Neuronal stem cell (in vitro differentiated cells): Measurements from ENCODE around the gene FAM32A.
A peak's percentile ranks its signal among the peaks of the same experiment; 100 is the strongest.

Source experiments
- DNase-seq: peaks from one replicate; pipeline ENCODE4 v3.0.0-alpha.2; 2013; ENCODE audit warnings: low spot score
- H2AFZ ChIP-seq: one replicate; pipeline ENCODE4 v1.6.1; 2013; ENCODE audit warnings: mild to moderate bottlenecking, low read length, inconsistent platforms
- H2AK5ac ChIP-seq: 2 replicates; pipeline ENCODE4 v1.6.1; 2013; ENCODE audit warnings: low read depth, mild to moderate bottlenecking, inconsistent platforms, low read length, moderate library complexity, mixed read lengths
- H2BK120ac ChIP-seq: 2 replicates; pipeline ENCODE4 v1.6.1; 2013; ENCODE audit warnings: low read depth, mild to moderate bottlenecking, inconsistent platforms, low read length, moderate library complexity, mixed read lengths
- H2BK12ac ChIP-seq: one replicate; pipeline ENCODE4 v1.6.1; 2013; ENCODE audit warnings: low read length, inconsistent platforms
- H2BK15ac ChIP-seq: 2 replicates; pipeline ENCODE4 v1.6.1; 2013; ENCODE audit warnings: mild to moderate bottlenecking, low read length, inconsistent platforms, mixed read lengths
- H2BK5ac ChIP-seq: one replicate; pipeline ENCODE4 v1.6.1; 2013; ENCODE audit warnings: inconsistent platforms, mild to moderate bottlenecking, low read length, moderate library complexity
- H3K14ac ChIP-seq: one replicate; pipeline ENCODE4 v1.6.1; 2013; ENCODE audit warnings: low read length, inconsistent platforms
- H3K18ac ChIP-seq: 2 replicates; pipeline ENCODE4 v1.6.1; 2013; ENCODE audit warnings: low read length, inconsistent platforms
- H3K23ac ChIP-seq: 2 replicates; pipeline ENCODE4 v1.6.1; 2013; ENCODE audit warnings: low read depth, mild to moderate bottlenecking, mixed read lengths, low read length, inconsistent platforms; ENCODE audit not compliant: poor library complexity
- H3K27ac ChIP-seq: replicated peaks from 3 replicates; pipeline ENCODE4 v1.5.1; 2013; ENCODE audit warnings: low read length, inconsistent platforms
- H3K27me3 ChIP-seq, 3 experiments: 2 replicates each; pipeline ENCODE4 v1.6.1; 2013; ENCODE audit warnings: low read length in 3 of 3, mild to moderate bottlenecking in 2 of 3, inconsistent platforms in 1 of 3, low read depth in 1 of 3, mixed read lengths in 1 of 3, moderate library complexity in 1 of 3; ENCODE audit not compliant: control insufficient read depth in 3 of 3, insufficient read depth in 3 of 3
- H3K36me3 ChIP-seq, 2 donors: replicated peaks in 1 of 2; 2 replicates each; pipeline ENCODE4 v1.6.1; 2013; ENCODE audit warnings: low read length in 2 of 2; ENCODE audit not compliant: control insufficient read depth in 2 of 2, insufficient read depth in 2 of 2
- H3K4ac ChIP-seq: 2 replicates; pipeline ENCODE4 v1.6.1; 2013; ENCODE audit warnings: inconsistent platforms, mild to moderate bottlenecking, low read length, moderate library complexity
- H3K4me1 ChIP-seq, 2 donors: 1 replicate in 1 of 2; 2 replicates in 1 of 2; pipeline ENCODE4 v1.6.1; 2013; ENCODE audit warnings: low read length in 2 of 2, low read depth in 1 of 2; ENCODE audit not compliant: control insufficient read depth in 2 of 2, insufficient read depth in 1 of 2
- H3K4me2 ChIP-seq: one replicate; pipeline ENCODE4 v1.6.1; 2013; ENCODE audit warnings: mild to moderate bottlenecking, low read length, inconsistent platforms; ENCODE audit not compliant: insufficient read depth, poor library complexity, severe bottlenecking
- H3K4me3 ChIP-seq, 2 donors: 2 replicates each; pipeline ENCODE4 v1.5.1; 2013; ENCODE audit warnings: low read length in 2 of 2, mild to moderate bottlenecking in 2 of 2, inconsistent platforms in 1 of 2, moderate library complexity in 1 of 2
- H3K79me1 ChIP-seq: one replicate; pipeline ENCODE4 v1.6.1; 2013; ENCODE audit warnings: low read depth, mild to moderate bottlenecking, inconsistent platforms, low read length, moderate library complexity
- H3K9ac ChIP-seq: one replicate; pipeline ENCODE4 v1.6.1; 2013; ENCODE audit warnings: mild to moderate bottlenecking, low read depth, low read length, inconsistent platforms; ENCODE audit not compliant: poor library complexity
- H3K9me3 ChIP-seq, 2 donors: replicated peaks in 1 of 2; 2 replicates each; pipeline versions ENCODE3 to v1.6.1; 2013; ENCODE audit warnings: low read length in 2 of 2, mild to moderate bottlenecking in 2 of 2, inconsistent platforms in 1 of 2, low read depth in 1 of 2, mixed read lengths in 1 of 2, moderate library complexity in 1 of 2; ENCODE audit not compliant: control insufficient read depth in 2 of 2, insufficient read depth in 1 of 2
- H4K8ac ChIP-seq: one replicate; pipeline ENCODE4 v1.6.1; 2013; ENCODE audit warnings: low read depth, mild to moderate bottlenecking, inconsistent platforms, low read length, moderate library complexity
- H4K91ac ChIP-seq: one replicate; pipeline ENCODE4 v1.6.1; 2013; ENCODE audit warnings: low read length, low read depth, mild to moderate bottlenecking, inconsistent platforms; ENCODE audit not compliant: poor library complexity
- WGBS, 2 donors: extraction: QIAGEN DNeasy Blood & Tissue Kit; methylation state at CpG; one replicate each; pipeline ENCODE4 v1.1.7; 2013; ENCODE audit warnings: missing lambda C conversion rate in 2 of 2, mixed read lengths in 1 of 2; ENCODE audit not compliant: insufficient read length in 2 of 2, insufficient replicate concordance in 1 of 2; ENCODE audit errors: extremely low coverage in 2 of 2; 5-methylcytosine and 5-hydroxymethylcytosine counted together

Gene FAM32A

GRCh38 chr19:16213076-16213475 lies 27.9 kb downstream of the FAM32A start:
- no peak overlapping the region for H3K14ac ChIP-seq
- peaks cover 0 to 3% of the 10 kb centered on the region in 2 donors for H3K9me3 ChIP-seq
- H3K79me1 ChIP-seq: peaks cover 4% of the 10 kb centered on the region
- H4K8ac ChIP-seq: no peak overlapping the region
- no peak overlapping the region for H3K4me3 ChIP-seq
- no peak overlapping the region for H3K23ac ChIP-seq
- no peak overlapping the region for H2BK15ac ChIP-seq
- H2BK12ac ChIP-seq: no peak overlapping the region
- no peak overlapping the region for H3K9ac ChIP-seq
- no peak overlapping the region for H2BK5ac ChIP-seq
- no peaks in the 10 kb centered on the region for H3K4me1 ChIP-seq
- H3K27me3 ChIP-seq: no peaks in the 10 kb centered on the region
- H4K91ac ChIP-seq: no peak overlapping the region
- H2AFZ ChIP-seq: no peak overlapping the region
- H3K4ac ChIP-seq: no peak overlapping the region
- no peak overlapping the region for H3K18ac ChIP-seq
- no peak for DNase-seq
- H3K27ac ChIP-seq: no peak overlapping the region
- peaks cover 22 to 66% of the 10 kb centered on the region in 2 donors for H3K36me3 ChIP-seq
- no peak overlapping the region for H2BK120ac ChIP-seq
- H2AK5ac ChIP-seq: no peak overlapping the region
- no peak overlapping the region for H3K4me2 ChIP-seq

- Histone ChIP-seq H3K4ac (no peak overlapping the region), H3K23ac (peak overlapping the region; percentile 55), H3K36me3 (peaks cover 11 to 57% of the 10 kb centered on the region in 2 donors), H3K4me3 (no peak overlapping the region), H3K79me1 (peaks cover 4% of the 10 kb centered on the region), H3K14ac (peak overlapping the region; percentile 31), H3K4me2 (no peak overlapping the region), H3K9me3 (peaks cover 10 to 32% of the 10 kb centered on the region in 2 donors), H4K8ac (no peak overlapping the region), H4K91ac (no peak overlapping the region), H3K9ac (peak overlapping the region; percentile 12), H2AK5ac (peak overlapping the region; percentile 10), H2BK15ac (no peak overlapping the region), H3K18ac (no peak overlapping the region), H2AFZ (no peak overlapping the region), H2BK12ac (no peak overlapping the region), H2BK120ac (no peak overlapping the region), H3K27ac (no peak overlapping the region), H2BK5ac (peak overlapping the region; percentile 75), H3K4me1 (no peaks in the 10 kb centered on the region), H3K27me3 (no peaks in the 10 kb centered on the region)
- DNase-seq: no peak
- WGBS, 2 donors: no CpG with 5 or more reads among the region's 13 CpGs
Observed at GRCh38 chr19:16216744-16217670, 31.8 kb downstream of the FAM32A start.

GRCh38 chr19:16217716-16218451 lies 32.7 kb downstream of the FAM32A start:
- DNase-seq: no peak
- H3K9me3 ChIP-seq: peaks cover 10 to 32% of the 10 kb centered on the region in 2 donors
- no peak overlapping the region for H3K4ac ChIP-seq
- H2AK5ac ChIP-seq: no peak overlapping the region
- H3K23ac ChIP-seq: no peak overlapping the region
- no peak overlapping the region for H2BK15ac ChIP-seq
- no peak overlapping the region for H3K9ac ChIP-seq
- H2AFZ ChIP-seq: no peak overlapping the region
- H3K79me1 ChIP-seq: peaks cover 4% of the 10 kb centered on the region
- peak overlapping the region; percentile 31 for H3K14ac ChIP-seq
- WGBS, 2 donors: no CpG with 5 or more reads among the region's 16 CpGs
- no peaks in the 10 kb centered on the region for H3K4me1 ChIP-seq
- no peaks in the 10 kb centered on the region for H3K27me3 ChIP-seq
- H3K4me2 ChIP-seq: no peak overlapping the region
- no peak overlapping the region for H3K27ac ChIP-seq
- no peak overlapping the region for H2BK12ac ChIP-seq
- no peak overlapping the region for H4K91ac ChIP-seq
- H3K18ac ChIP-seq: peak overlapping the region; percentile 38
- H2BK5ac ChIP-seq: peak overlapping the region; percentile 75
- peaks cover 13 to 60% of the 10 kb centered on the region in 2 donors for H3K36me3 ChIP-seq
- no peak overlapping the region for H3K4me3 ChIP-seq
- no peak overlapping the region for H4K8ac ChIP-seq
- no peak overlapping the region for H2BK120ac ChIP-seq

- Histone ChIP-seq H4K91ac (no peak overlapping the region), H3K14ac (no peak overlapping the region), H2AFZ (no peak overlapping the region), H3K23ac (no peak overlapping the region), H3K27me3 (no peaks in the 10 kb centered on the region), H2AK5ac (no peak overlapping the region), H3K9ac (no peak overlapping the region), H3K4ac (no peak overlapping the region), H3K4me1 (no peaks in the 10 kb centered on the region), H4K8ac (no peak overlapping the region), H3K27ac (no peak overlapping the region), H2BK120ac (no peak overlapping the region), H3K9me3 (peaks cover 10 to 32% of the 10 kb centered on the region in 2 donors), H3K36me3 (peaks cover 21 to 69% of the 10 kb centered on the region in 2 donors), H3K79me1 (peaks cover 5% of the 10 kb centered on the region), H2BK12ac (no peak overlapping the region), H2BK5ac (no peak overlapping the region), H3K4me3 (no peak overlapping the region), H3K4me2 (no peak overlapping the region), H2BK15ac (no peak overlapping the region), H3K18ac (no peak overlapping the region)
- DNase-seq: no peak
- WGBS, 2 donors: no CpG with 5 or more reads among the region's 2 CpGs
Observed at GRCh38 chr19:16218851-16219250, 33.6 kb downstream of the FAM32A start.
